GM12892 (cell line): ENCODE data around the gene FUBP3.

Source experiments
- POLR2A ChIP-seq: IDR thresholded peaks from 2 replicates; pipeline ENCODE4 v1.6.1; 2011; ENCODE audit warnings: low read depth, low read length, control low read depth
- TAF1 ChIP-seq: IDR thresholded peaks from 2 replicates; pipeline ENCODE4 v1.6.1; 2011; ENCODE audit warnings: low read depth, mild to moderate bottlenecking, control low read depth, low read length, borderline replicate concordance

GRCh38 chr9:130543368-130543767 is 36.0 kb upstream of the FUBP3 start:
- TF ChIP-seq POLR2A (no peak), TAF1 (no peak)
